ENCODE measurements around the gene SCN8A.
A peak's percentile ranks its signal among the peaks of the same experiment; 100 is the strongest.
"Not testable (repeated sequence)": the region's sequence is repeated elsewhere in the genome, so short reads cannot be mapped to it uniquely, and the experiment has no call there.

Gene SCN8A

GRCh38 chr12:51593021-51593420 is 2.0 kb downstream of the SCN8A start:
- peak overlapping the region; percentile 88 to 90 (median 88) for H3K4me3 Mint-ChIP-seq

GRCh38 chr12:51593539-51593938 is 2.5 kb downstream of the SCN8A start:
- no peak for TF ChIP-seq CTCF (IDR thresholded peaks at IDR 0.05; ENCODE audit: unreplicated experiment in 3 of 3)
- Mint-ChIP-seq H3K4me1 (peaks cover 4% of the 10 kb centered on the region), H3K27me3 (ENCODE audit: low read depth) (peaks cover 44% of the 10 kb centered on the region), H3K9me3 (no peaks in the 10 kb centered on the region), H3K27ac (no peak overlapping the region), H3K36me3 (ENCODE audit: low read depth) (no peaks in the 10 kb centered on the region), H3K4me3 (peak overlapping the region; percentile 88 to 90 (median 88))

More at GRCh38 chr12:51593021-51593420, 2.0 kb downstream of the SCN8A start:
- TF ChIP-seq CTCF (IDR thresholded peaks at IDR 0.05; ENCODE audit: unreplicated experiment in 3 of 3): no peak
- peaks cover 4% of the 10 kb centered on the region for H3K4me1 Mint-ChIP-seq
- H3K9me3 Mint-ChIP-seq: no peaks in the 10 kb centered on the region
- H3K27ac Mint-ChIP-seq: no peak overlapping the region
- peaks cover 49% of the 10 kb centered on the region for H3K27me3 Mint-ChIP-seq (ENCODE audit: low read depth)
- H3K36me3 Mint-ChIP-seq (ENCODE audit: low read depth): no peaks in the 10 kb centered on the region

- Mint-ChIP-seq H3K27me3 (ENCODE audit: low read depth) (peaks cover 17% of the 10 kb centered on the region), H3K36me3 (ENCODE audit: low read depth) (no peaks in the 10 kb centered on the region), H3K4me1 (peaks cover 4% of the 10 kb centered on the region), H3K4me3 (no peak overlapping the region), H3K27ac (no peak overlapping the region), H3K9me3 (no peaks in the 10 kb centered on the region)
- TF ChIP-seq CTCF (IDR thresholded peaks at IDR 0.05; ENCODE audit: unreplicated experiment in 3 of 3): no peak
These were observed 7.1 kb downstream of the SCN8A start for GRCh38 chr12:51598156-51598555.

GRCh38 chr12:51600721-51601120 is 9.7 kb downstream of the SCN8A start:
- TF ChIP-seq CTCF (IDR thresholded peaks at IDR 0.05; ENCODE audit: unreplicated experiment in 3 of 3): no peak
- peaks cover 14% of the 10 kb centered on the region for H3K27me3 Mint-ChIP-seq (ENCODE audit: low read depth)
- H3K4me1 Mint-ChIP-seq: no peaks in the 10 kb centered on the region
- no peaks in the 10 kb centered on the region for H3K36me3 Mint-ChIP-seq (ENCODE audit: low read depth)
- H3K9me3 Mint-ChIP-seq: no peaks in the 10 kb centered on the region
- H3K27ac Mint-ChIP-seq: no peak overlapping the region
- H3K4me3 Mint-ChIP-seq: no peak overlapping the region

- H3K27me3 Mint-ChIP-seq (ENCODE audit: low read depth): peaks cover 14% of the 10 kb centered on the region
- peaks cover under 1% of the 10 kb centered on the region for H3K9me3 Mint-ChIP-seq
- no peak for TF ChIP-seq CTCF (IDR thresholded peaks at IDR 0.05; ENCODE audit: unreplicated experiment in 3 of 3)
- no peaks in the 10 kb centered on the region for H3K4me1 Mint-ChIP-seq
- H3K4me3 Mint-ChIP-seq: no peak overlapping the region
- no peaks in the 10 kb centered on the region for H3K36me3 Mint-ChIP-seq (ENCODE audit: low read depth)
- H3K27ac Mint-ChIP-seq: no peak overlapping the region
These were observed 10.2 kb downstream of the SCN8A start for GRCh38 chr12:51601241-51601640.

- H3K27ac Mint-ChIP-seq; H3K4me3 Mint-ChIP-seq; H3K36me3 Mint-ChIP-seq (ENCODE audit: low read depth); H3K4me1 Mint-ChIP-seq: not testable (repeated sequence)
- peaks cover 16% of the 10 kb centered on the region for H3K9me3 Mint-ChIP-seq
- peaks cover 11% of the 10 kb centered on the region for H3K27me3 Mint-ChIP-seq (ENCODE audit: low read depth)
These were observed 14.9 kb downstream of the SCN8A start for GRCh38 chr12:51605896-51606295.

- H3K27me3 Mint-ChIP-seq (ENCODE audit: low read depth): peaks cover 11% of the 10 kb centered on the region
- H3K4me1 Mint-ChIP-seq; H3K27ac Mint-ChIP-seq; H3K4me3 Mint-ChIP-seq; H3K36me3 Mint-ChIP-seq (ENCODE audit: low read depth): not testable (repeated sequence)
- peaks cover 16% of the 10 kb centered on the region for H3K9me3 Mint-ChIP-seq
These were observed 16.2 kb downstream of the SCN8A start for GRCh38 chr12:51607197-51607596.
